Neural cell (in vitro differentiated cells): ENCODE results near the gene TMEM253. TPM values are rescaled to one million over a fixed set of nuclear protein-coding genes. Genes with fewer than 3 reads are reported as not detected.

Experiments
- H2AFZ ChIP-seq: fragments of 200-600, 300-800 bp; sonication (generic), shearing (Covaris generic); 2 replicates; pipeline ENCODE4 v1.6.0; 2014; ENCODE audit warnings: low read depth, mild to moderate bottlenecking, antibody characterized with exemption, low read length, moderate library complexity
- H3F3A ChIP-seq: fragments of 200-600 bp; shearing (Covaris generic); 2 replicates; pipeline ENCODE4 v1.6.1; 2016; ENCODE audit warnings: mild to moderate bottlenecking, moderate library complexity, mixed read lengths, antibody characterized with exemption, low read length; ENCODE audit not compliant: insufficient read depth, poor library complexity, severe bottlenecking
- H3K27ac ChIP-seq: fragments of 200-600, 300-800 bp; sonication (generic), shearing (Covaris generic); 2 replicates; pipeline ENCODE4 v1.5.1; 2014; ENCODE audit warnings: mild to moderate bottlenecking, low read length, moderate library complexity
- H3K27me3 ChIP-seq: fragments of 300-800, 200-600 bp; sonication (generic), shearing (Covaris generic); 2 replicates; pipeline ENCODE4 v1.6.0; 2014; ENCODE audit warnings: mild to moderate bottlenecking, low read depth, low read length, moderate library complexity; ENCODE audit not compliant: insufficient read depth
- H3K36me3 ChIP-seq: fragments of 300-800, 200-600 bp; sonication (generic), shearing (Covaris generic); 2 replicates; pipeline ENCODE4 v1.5.1; 2014; ENCODE audit warnings: mild to moderate bottlenecking, antibody characterized with exemption, low read length, moderate library complexity; ENCODE audit not compliant: insufficient read depth
- H3K4me2 ChIP-seq: fragments of 300-800, 200-600 bp; sonication (generic), shearing (Covaris generic); 2 replicates; pipeline ENCODE4 v1.6.0; 2014; ENCODE audit warnings: mild to moderate bottlenecking, low read length
- H3K4me3 ChIP-seq: fragments of 300-800, 200-600 bp; sonication (generic), shearing (Covaris generic); 2 replicates; pipeline ENCODE4 v1.5.1; 2014; ENCODE audit warnings: mild to moderate bottlenecking, low read length, moderate library complexity
- H3K79me2 ChIP-seq: fragments of 200-600 bp; shearing (Covaris generic); replicated peaks from 2 replicates; pipeline ENCODE4 v1.6.0; 2014; ENCODE audit warnings: mild to moderate bottlenecking, low read length, moderate library complexity; ENCODE audit not compliant: insufficient read depth
- H3K9ac ChIP-seq: fragments of 300-800, 200-600 bp; sonication (generic), shearing (Covaris generic); 2 replicates; pipeline ENCODE4 v1.6.1; 2016; ENCODE audit warnings: mild to moderate bottlenecking, low read length, mixed read lengths
- H3K9me2 ChIP-seq: fragments of 200-600 bp; shearing (Covaris generic); 2 replicates; pipeline ENCODE4 v1.6.1; 2016; ENCODE audit warnings: mild to moderate bottlenecking, low read length, mixed read lengths; ENCODE audit not compliant: insufficient read depth
- H3K9me3 ChIP-seq: fragments of 200-600, 300-800 bp; sonication (generic), shearing (Covaris generic); 2 replicates; pipeline ENCODE4 v1.6.1; 2016; ENCODE audit warnings: mild to moderate bottlenecking, mixed run types, low read length, moderate library complexity, mixed read lengths
- H4K20me1 ChIP-seq: fragments of 200-600 bp; shearing (Covaris generic); 2 replicates; pipeline ENCODE4 v1.6.1; 2016; ENCODE audit warnings: mild to moderate bottlenecking, mixed run types; ENCODE audit not compliant: insufficient read depth
- CTCF ChIP-seq: fragments of 450-650 bp; IDR thresholded peaks from 2 replicates; pipeline ENCODE4 v1.5.1; 2014; ENCODE audit warnings: antibody characterized with exemption, mild to moderate bottlenecking, moderate library complexity; ENCODE audit not compliant: poor library complexity, severe bottlenecking
- EP300 ChIP-seq: fragments of 450-650 bp; conservative IDR thresholded peaks from 2 replicates; pipeline ENCODE4 v1.6.1; 2014; ENCODE audit warnings: antibody characterized with exemption, mild to moderate bottlenecking, moderate library complexity; ENCODE audit not compliant: poor library complexity, severe bottlenecking
- EZH2 ChIP-seq: fragments of 200-600, 300-800 bp; shearing (Covaris generic), sonication (generic); IDR thresholded peaks from 2 replicates; pipeline ENCODE4 v1.6.1; 2014; ENCODE audit warnings: antibody characterized with exemption, low read length, borderline replicate concordance, mild to moderate bottlenecking; ENCODE audit not compliant: insufficient read depth, poor library complexity, severe bottlenecking
- MXI1 ChIP-seq: fragments of 450-650 bp; conservative IDR thresholded peaks from 2 replicates; pipeline ENCODE4 v1.6.1; 2014; ENCODE audit warnings: antibody characterized with exemption, mild to moderate bottlenecking; ENCODE audit not compliant: poor library complexity, severe bottlenecking
- POLR2AphosphoS5 ChIP-seq: IDR thresholded peaks from 2 replicates; pipeline ENCODE4 v1.6.1; 2012
- RAD21 ChIP-seq: fragments of 450-650 bp; conservative IDR thresholded peaks from 2 replicates; pipeline ENCODE4 v1.6.1; 2014; ENCODE audit warnings: antibody characterized with exemption, mild to moderate bottlenecking, moderate library complexity
- REST ChIP-seq: IDR thresholded peaks from 2 replicates; pipeline ENCODE4 v1.6.1; 2012; ENCODE audit warnings: borderline replicate concordance
- SMC3 ChIP-seq: fragments of 450-650 bp; conservative IDR thresholded peaks from 2 replicates; pipeline ENCODE4 v1.6.1; 2014; ENCODE audit warnings: antibody characterized with exemption, mild to moderate bottlenecking, moderate library complexity; ENCODE audit not compliant: poor library complexity
- TAF1 ChIP-seq: IDR thresholded peaks from 2 replicates; pipeline ENCODE4 v1.6.1; 2012; ENCODE audit warnings: low read depth
- polyA plus RNA-seq: library from polyadenylated mRNA; depleted of rRNA; stranded (reverse); fragments of >200 nt; gene quantifications from 2 replicates; pipeline ENCODE4 v1.2.3, GENCODE V29; 2014

Gene TMEM253
- polyA plus RNA-seq, 1 donor from 2014 or later: 0.26 TPM

GRCh38 chr14:21075719-21076437 is 25.0 kb upstream of the TMEM253 start:
- Histone ChIP-seq H2AFZ (no peak overlapping the region), H3K9ac (no peak overlapping the region), H3K4me2 (no peak overlapping the region), H3K9me3 (no peaks in the 10 kb centered on the region), H3K79me2 (peaks cover 7% of the 10 kb centered on the region), H3K27me3 (no peaks in the 10 kb centered on the region), H3K9me2 (no peaks in the 10 kb centered on the region), H3K4me3 (no peak overlapping the region), H3K27ac (no peak overlapping the region), H3F3A (no peaks in the 10 kb centered on the region), H3K36me3 (peaks cover 5% of the 10 kb centered on the region), H4K20me1 (no peaks in the 10 kb centered on the region)
- TF ChIP-seq EZH2: no peak
- no peak for TF ChIP-seq TAF1
- no peak for TF ChIP-seq EP300
- no peak for TF ChIP-seq CTCF

GRCh38 chr14:21077672-21078071 is 23.2 kb upstream of the TMEM253 start:
- TF ChIP-seq CTCF: no peak
- no peak for TF ChIP-seq SMC3
- no peak for TF ChIP-seq MXI1
- TF ChIP-seq RAD21: no peak
- TF ChIP-seq POLR2AphosphoS5: no peak
- TF ChIP-seq EP300: no peak
- no peak for TF ChIP-seq EZH2
- no peak for TF ChIP-seq TAF1
- TF ChIP-seq REST: no peak
- Histone ChIP-seq H3K27me3 (no peaks in the 10 kb centered on the region), H3K9me2 (no peaks in the 10 kb centered on the region), H3F3A (no peaks in the 10 kb centered on the region), H3K9ac (no peak overlapping the region), H3K4me2 (no peak overlapping the region), H3K9me3 (no peaks in the 10 kb centered on the region), H2AFZ (no peak overlapping the region), H3K79me2 (no peaks in the 10 kb centered on the region), H3K4me3 (no peak overlapping the region), H3K36me3 (peaks cover 5% of the 10 kb centered on the region), H3K27ac (no peak overlapping the region), H4K20me1 (no peaks in the 10 kb centered on the region)
